H9 (cell line): Measurements from ENCODE around the gene CISD2. TPM values are rescaled to one million over a fixed set of nuclear protein-coding genes. Genes with fewer than 3 reads are reported as not detected.

ENCODE experiments used
- DNase-seq: peaks from one replicate; pipeline ENCODE4 v3.0.0-alpha.2; 2017
- H2AFZ ChIP-seq: one replicate; pipeline ENCODE4 v1.6.1; 2013; ENCODE audit warnings: mild to moderate bottlenecking, low read length, control low read depth, moderate library complexity
- H2AK5ac ChIP-seq: 2 replicates; pipeline ENCODE4 v1.6.1; 2013; ENCODE audit warnings: low read length, control low read depth, mixed read lengths; ENCODE audit not compliant: insufficient read length
- H2BK120ac ChIP-seq: one replicate; pipeline ENCODE4 v1.6.1; 2013; ENCODE audit warnings: low read depth, mild to moderate bottlenecking, low read length, control low read depth, inconsistent platforms; ENCODE audit not compliant: poor library complexity, severe bottlenecking
- H2BK12ac ChIP-seq: 2 replicates; pipeline ENCODE4 v1.6.1; 2013; ENCODE audit warnings: low read length, control low read depth, mixed read lengths, low read depth; ENCODE audit not compliant: insufficient read length
- H2BK15ac ChIP-seq: 2 replicates; pipeline ENCODE4 v1.6.1; 2013; ENCODE audit warnings: low read depth, low read length, control low read depth
- H2BK20ac ChIP-seq: one replicate; pipeline ENCODE4 v1.6.1; 2013; ENCODE audit warnings: low read depth, mild to moderate bottlenecking, low read length, control low read depth, inconsistent platforms; ENCODE audit not compliant: poor library complexity, severe bottlenecking
- H2BK5ac ChIP-seq: 2 replicates; pipeline ENCODE4 v1.6.1; 2013; ENCODE audit warnings: low read length, control low read depth, mixed read lengths; ENCODE audit not compliant: insufficient read length
- H3K14ac ChIP-seq: 2 replicates; pipeline ENCODE4 v1.6.1; 2013; ENCODE audit warnings: low read length, control low read depth; ENCODE audit not compliant: insufficient read depth
- H3K18ac ChIP-seq: 2 replicates; pipeline ENCODE4 v1.6.1; 2013; ENCODE audit warnings: low read depth, mild to moderate bottlenecking, mixed read lengths, low read length, control low read depth; ENCODE audit not compliant: insufficient read length
- H3K23ac ChIP-seq: 2 replicates; pipeline ENCODE4 v1.6.1; 2013; ENCODE audit warnings: low read length, control low read depth, mixed read lengths, low read depth; ENCODE audit not compliant: insufficient read length
- H3K23me2 ChIP-seq: 2 replicates; pipeline ENCODE4 v1.6.1; 2013; ENCODE audit warnings: low read depth, mild to moderate bottlenecking, mixed read lengths, low read length, control low read depth; ENCODE audit not compliant: insufficient read length, poor library complexity, severe bottlenecking
- H3K27ac ChIP-seq: 2 replicates; pipeline ENCODE4 v1.5.1; 2013; ENCODE audit warnings: low read length, control low read depth, mixed read lengths, low read depth; ENCODE audit not compliant: insufficient read length
- H3K27me3 ChIP-seq: 2 replicates; pipeline ENCODE4 v1.6.1; 2013; ENCODE audit warnings: low read length, control low read depth, inconsistent platforms; ENCODE audit not compliant: insufficient read depth
- H3K4ac ChIP-seq: 2 replicates; pipeline ENCODE4 v1.6.1; 2013; ENCODE audit warnings: low read depth, mild to moderate bottlenecking, control low read depth, inconsistent platforms, low read length, moderate library complexity
- H3K4me1 ChIP-seq: 2 replicates; pipeline ENCODE4 v1.6.1; 2013; ENCODE audit warnings: low read length, control low read depth, inconsistent platforms; ENCODE audit not compliant: insufficient read depth
- H3K4me2 ChIP-seq: 2 replicates; pipeline ENCODE4 v1.6.1; 2013; ENCODE audit warnings: low read length, control low read depth, mixed read lengths; ENCODE audit not compliant: insufficient read length, insufficient read depth
- H3K56ac ChIP-seq: 2 replicates; pipeline ENCODE4 v1.6.1; 2013; ENCODE audit warnings: low read depth, mild to moderate bottlenecking, mixed read lengths, low read length, control low read depth; ENCODE audit not compliant: insufficient read length
- H3K79me1 ChIP-seq: 2 replicates; pipeline ENCODE4 v1.6.1; 2013; ENCODE audit warnings: low read depth, mild to moderate bottlenecking, moderate library complexity, low read length, control low read depth, inconsistent platforms; ENCODE audit not compliant: insufficient read depth, poor library complexity, severe bottlenecking
- H3K79me2 ChIP-seq: 2 replicates; pipeline ENCODE4 v1.6.1; 2013; ENCODE audit warnings: low read length, control low read depth, inconsistent platforms; ENCODE audit not compliant: insufficient read depth
- H3K9ac ChIP-seq: 2 replicates; pipeline ENCODE4 v1.6.1; 2013; ENCODE audit warnings: low read length, control low read depth, mixed read lengths; ENCODE audit not compliant: insufficient read length; ENCODE audit errors: extremely low read depth
- H3K9me3 ChIP-seq: one replicate; pipeline ENCODE4 v1.6.1; 2013; ENCODE audit warnings: low read depth, low read length, inconsistent platforms; ENCODE audit not compliant: control insufficient read depth
- H3T11ph ChIP-seq: one replicate; pipeline ENCODE4 v1.6.1; 2013; ENCODE audit warnings: mild to moderate bottlenecking, low read length, control low read depth, inconsistent platforms
- H4K20me1 ChIP-seq: one replicate; pipeline ENCODE4 v1.6.1; 2013; ENCODE audit not compliant: control insufficient read depth, insufficient read length, insufficient read depth
- H4K5ac ChIP-seq: 2 replicates; pipeline ENCODE4 v1.6.1; 2013; ENCODE audit warnings: low read depth, mild to moderate bottlenecking, mixed read lengths, low read length, control low read depth; ENCODE audit not compliant: insufficient read length
- H4K8ac ChIP-seq: replicated peaks from 2 replicates; pipeline ENCODE4 v1.6.1; 2013; ENCODE audit warnings: low read length, control low read depth, mixed read lengths, low read depth; ENCODE audit not compliant: insufficient read length
- H4K91ac ChIP-seq: 2 replicates; pipeline ENCODE4 v1.6.1; 2013; ENCODE audit warnings: low read depth, mild to moderate bottlenecking, moderate library complexity, mixed read lengths, low read length, control low read depth; ENCODE audit not compliant: insufficient read length
- H3K27ac Mint-ChIP-seq, 3 experiments: 2 replicates in 2 of 3; 3 replicates in 1 of 3; pipeline ENCODE4 v1.8.0; 2020 to 2021; ENCODE audit warnings: mixed read lengths in 3 of 3, mild to moderate bottlenecking in 1 of 3, moderate library complexity in 1 of 3
- H3K27me3 Mint-ChIP-seq: 2 replicates; pipeline ENCODE4 v1.8.0; 2021; ENCODE audit warnings: low read depth, mild to moderate bottlenecking, moderate library complexity, mixed read lengths
- H3K36me3 Mint-ChIP-seq, 3 experiments: 2 replicates in 2 of 3; 3 replicates in 1 of 3; pipeline ENCODE4 v1.8.0; 2020 to 2021; ENCODE audit warnings: low read depth in 3 of 3, mixed read lengths in 3 of 3; ENCODE audit not compliant: insufficient read depth in 1 of 3
- H3K4me1 Mint-ChIP-seq, 2 experiments: 2 replicates each; pipeline ENCODE4 v1.8.0; 2020; ENCODE audit warnings: mixed read lengths in 2 of 2
- H3K4me3 Mint-ChIP-seq, 2 experiments: 2 replicates in 1 of 2; 3 replicates in 1 of 2; pipeline ENCODE4 v1.8.0; 2020 to 2021; ENCODE audit warnings: mild to moderate bottlenecking in 2 of 2, mixed read lengths in 2 of 2, moderate library complexity in 1 of 2
- H3K9me3 Mint-ChIP-seq, 2 experiments: 2 replicates in 1 of 2; 3 replicates in 1 of 2; pipeline ENCODE4 v1.8.0; 2020; ENCODE audit warnings: mild to moderate bottlenecking in 2 of 2, mixed read lengths in 2 of 2, moderate library complexity in 1 of 2
- WGBS: extraction: QIAGEN DNeasy Blood & Tissue Kit; methylation state at CpG from one replicate; pipeline ENCODE4 v1.1.7; 2013; ENCODE audit warnings: missing lambda C conversion rate, low lambda C conversion rate, mixed read lengths; ENCODE audit not compliant: insufficient read length; ENCODE audit errors: extremely low coverage; 5-methylcytosine and 5-hydroxymethylcytosine counted together
- total RNA-seq: library from RNA; stranded (reverse); gene quantifications from 2 replicates; pipeline ENCODE4 v1.2.1, GENCODE V29; 2021
- TF ChIP-seq, protein P1 (sequence below): fragments of 200-600 bp; sonication (generic); conservative IDR thresholded peaks from 3 replicates; pipeline ENCODE4 v1.8.0; 2021; ENCODE audit warnings: antibody characterized with exemption, mild to moderate bottlenecking

CISD2 gene
- total RNA-seq, 1 experiment from 2014 or later = 45.6 TPM

DNA sequence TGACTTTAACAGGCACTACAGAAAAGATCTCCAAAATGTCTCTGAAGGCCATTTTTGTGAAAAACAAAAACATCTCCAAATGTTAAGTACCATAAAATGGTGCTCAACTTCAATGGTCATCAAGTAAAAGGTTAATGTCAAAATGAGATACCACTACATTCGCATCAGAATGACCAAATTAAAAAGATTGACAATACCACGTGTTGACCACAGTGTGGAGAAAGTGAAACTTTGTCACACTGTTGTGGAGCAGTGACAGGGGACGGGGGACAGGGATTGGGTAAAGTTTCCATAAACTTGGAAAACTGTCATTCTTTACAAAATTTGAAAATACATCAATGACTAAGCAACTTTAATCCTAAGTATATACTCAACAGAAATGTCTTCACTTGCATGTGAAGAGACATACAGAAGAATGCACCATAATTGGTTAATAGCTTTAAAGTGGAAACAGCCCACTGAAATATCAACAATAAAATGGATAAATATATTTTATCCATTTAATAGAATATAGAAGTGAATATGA, 19.1 kb upstream of the CISD2 start:
- TF ChIP-seq, protein P1, sequence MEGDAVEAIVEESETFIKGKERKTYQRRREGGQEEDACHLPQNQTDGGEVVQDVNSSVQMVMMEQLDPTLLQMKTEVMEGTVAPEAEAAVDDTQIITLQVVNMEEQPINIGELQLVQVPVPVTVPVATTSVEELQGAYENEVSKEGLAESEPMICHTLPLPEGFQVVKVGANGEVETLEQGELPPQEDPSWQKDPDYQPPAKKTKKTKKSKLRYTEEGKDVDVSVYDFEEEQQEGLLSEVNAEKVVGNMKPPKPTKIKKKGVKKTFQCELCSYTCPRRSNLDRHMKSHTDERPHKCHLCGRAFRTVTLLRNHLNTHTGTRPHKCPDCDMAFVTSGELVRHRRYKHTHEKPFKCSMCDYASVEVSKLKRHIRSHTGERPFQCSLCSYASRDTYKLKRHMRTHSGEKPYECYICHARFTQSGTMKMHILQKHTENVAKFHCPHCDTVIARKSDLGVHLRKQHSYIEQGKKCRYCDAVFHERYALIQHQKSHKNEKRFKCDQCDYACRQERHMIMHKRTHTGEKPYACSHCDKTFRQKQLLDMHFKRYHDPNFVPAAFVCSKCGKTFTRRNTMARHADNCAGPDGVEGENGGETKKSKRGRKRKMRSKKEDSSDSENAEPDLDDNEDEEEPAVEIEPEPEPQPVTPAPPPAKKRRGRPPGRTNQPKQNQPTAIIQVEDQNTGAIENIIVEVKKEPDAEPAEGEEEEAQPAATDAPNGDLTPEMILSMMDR = no peak
- Histone ChIP-seq H3K27ac (no peak overlapping the region), H3K4ac (no peak overlapping the region), H2BK15ac (no peak overlapping the region), H3K4me2 (no peak overlapping the region), H3K79me2 (no peaks in the 10 kb centered on the region), H2AFZ (no peak overlapping the region), H3K79me1 (no peaks in the 10 kb centered on the region), H3K56ac (no peak overlapping the region), H4K91ac (no peak overlapping the region), H2BK20ac (no peak overlapping the region), H3K14ac (no peak overlapping the region), H3T11ph (no peak overlapping the region), H3K9me3 (no peaks in the 10 kb centered on the region), H2BK120ac (no peak overlapping the region), H4K5ac (no peak overlapping the region), H4K20me1 (no peaks in the 10 kb centered on the region), H2BK12ac (no peak overlapping the region), H2AK5ac (no peak overlapping the region), H4K8ac (no peak overlapping the region), H3K23me2 (no peaks in the 10 kb centered on the region), H3K18ac (no peak overlapping the region), H3K23ac (no peak overlapping the region), H3K4me1 (no peaks in the 10 kb centered on the region), H3K9ac (no peak overlapping the region), H2BK5ac (no peak overlapping the region), H3K27me3 (no peaks in the 10 kb centered on the region)
- no peak for DNase-seq
- H3K36me3 Mint-ChIP-seq = peaks cover 4 to 6% (median 4%) of the 10 kb centered on the region in 3 experiments; a peak in 5 of 7 replicates
- no peaks in the 10 kb centered on the region; a peak in 1 of 4 replicates for H3K4me1 Mint-ChIP-seq
- H3K4me3 Mint-ChIP-seq = no peak overlapping the region
- no peak overlapping the region for H3K27ac Mint-ChIP-seq
- no peaks in the 10 kb centered on the region; a peak in 1 of 5 replicates for H3K9me3 Mint-ChIP-seq
- no CpG with 5 or more reads among the region's 3 CpGs for WGBS
- H3K27me3 Mint-ChIP-seq = no peaks in the 10 kb centered on the region
